Dedifferentiated amniotic fluid mesenchymal stem cell (primary cell): ENCODE measurements around the gene VWA5B2.

Source experiments
- DNase-seq: peaks from one replicate; pipeline ENCODE4 v3.0.0-alpha.2; 2016; ENCODE audit errors: extremely low spot score

VWA5B2 gene

GRCh38 chr3:184229394-184230080 lies at the start of gene VWA5B2:
Gene VWA5B2, plus strand, starts transcription at chr3:184229585. Its CDS starts 944 bp downstream, at chr3:184230529.
- no peak for DNase-seq

DNA sequence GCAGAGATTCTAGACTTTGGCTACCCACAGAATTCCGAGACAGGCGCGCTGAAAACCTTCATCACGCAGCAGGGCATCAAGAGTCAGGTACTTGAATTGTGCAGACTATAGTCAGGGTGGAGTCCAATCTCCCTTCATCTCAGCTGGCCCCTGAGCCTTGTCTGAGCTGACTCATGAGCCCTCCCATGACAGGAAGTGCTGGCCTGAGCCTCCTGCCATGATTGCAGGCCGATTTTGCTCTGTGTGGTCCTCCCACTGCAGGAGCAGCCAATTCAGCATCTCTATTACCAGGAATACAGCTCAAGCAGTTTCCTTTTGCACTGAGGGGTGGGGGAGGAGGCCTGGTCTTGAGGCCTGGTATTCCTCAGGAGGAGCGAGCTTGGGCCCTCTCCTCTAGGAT lies 49.2 kb upstream of the VWA5B2 start:
- no peak for DNase-seq

GRCh38 chr3:184181596-184181995 lies 47.8 kb upstream of the VWA5B2 start:
- no peak for DNase-seq

DNA sequence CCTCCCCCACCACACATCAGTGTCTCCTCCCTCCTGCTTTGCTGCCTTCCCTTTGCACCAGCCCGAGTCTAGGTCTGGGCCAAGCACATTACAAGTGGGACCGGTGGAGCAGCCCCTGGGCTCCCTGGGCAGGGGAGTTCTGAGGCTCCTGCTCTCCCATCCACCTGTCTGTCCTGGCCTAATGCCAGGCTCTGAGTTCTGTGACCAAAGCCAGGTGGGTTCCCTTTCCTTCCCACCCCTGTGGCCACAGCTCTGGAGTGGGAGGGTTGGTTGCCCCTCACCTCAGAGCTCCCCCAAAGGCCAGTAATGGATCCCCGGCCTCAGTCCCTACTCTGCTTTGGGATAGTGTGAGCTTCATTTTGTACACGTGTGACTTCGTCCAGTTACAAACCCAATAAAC lies 45.7 kb upstream of the VWA5B2 start:
- no peak for DNase-seq

DNA sequence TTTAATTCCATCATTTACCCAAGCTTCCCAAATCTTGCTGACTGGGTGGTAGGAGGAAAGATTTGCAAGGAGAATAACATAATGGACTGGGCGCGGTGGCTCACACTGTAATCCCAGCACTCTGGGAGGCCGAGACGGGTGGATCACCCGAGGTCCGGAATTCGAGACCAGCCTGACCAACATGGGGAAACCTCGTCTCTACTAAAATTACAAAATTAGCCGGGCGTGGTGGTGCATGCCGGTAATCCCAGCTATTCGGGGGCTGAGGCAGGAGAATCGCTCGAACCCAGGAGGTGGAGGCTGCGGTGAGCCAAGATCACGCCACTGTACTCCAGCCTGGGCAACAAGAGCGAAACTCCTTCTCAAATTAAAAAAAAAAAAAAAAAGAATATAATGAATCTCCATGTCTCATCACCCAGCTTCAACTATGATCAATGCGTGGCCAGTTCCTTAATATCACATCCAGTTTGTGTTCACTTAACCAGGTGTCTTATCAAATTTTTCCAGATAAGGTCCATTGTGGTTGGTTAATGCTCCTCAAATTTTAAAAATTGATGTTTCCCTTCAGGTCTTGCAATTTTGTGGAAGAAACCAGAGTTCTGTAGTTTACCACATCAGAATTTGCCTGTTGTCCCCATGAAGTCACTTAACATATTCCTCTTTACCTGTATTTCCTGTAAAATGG lies 44.7 kb upstream of the VWA5B2 start:
- DNase-seq = no peak

DNA sequence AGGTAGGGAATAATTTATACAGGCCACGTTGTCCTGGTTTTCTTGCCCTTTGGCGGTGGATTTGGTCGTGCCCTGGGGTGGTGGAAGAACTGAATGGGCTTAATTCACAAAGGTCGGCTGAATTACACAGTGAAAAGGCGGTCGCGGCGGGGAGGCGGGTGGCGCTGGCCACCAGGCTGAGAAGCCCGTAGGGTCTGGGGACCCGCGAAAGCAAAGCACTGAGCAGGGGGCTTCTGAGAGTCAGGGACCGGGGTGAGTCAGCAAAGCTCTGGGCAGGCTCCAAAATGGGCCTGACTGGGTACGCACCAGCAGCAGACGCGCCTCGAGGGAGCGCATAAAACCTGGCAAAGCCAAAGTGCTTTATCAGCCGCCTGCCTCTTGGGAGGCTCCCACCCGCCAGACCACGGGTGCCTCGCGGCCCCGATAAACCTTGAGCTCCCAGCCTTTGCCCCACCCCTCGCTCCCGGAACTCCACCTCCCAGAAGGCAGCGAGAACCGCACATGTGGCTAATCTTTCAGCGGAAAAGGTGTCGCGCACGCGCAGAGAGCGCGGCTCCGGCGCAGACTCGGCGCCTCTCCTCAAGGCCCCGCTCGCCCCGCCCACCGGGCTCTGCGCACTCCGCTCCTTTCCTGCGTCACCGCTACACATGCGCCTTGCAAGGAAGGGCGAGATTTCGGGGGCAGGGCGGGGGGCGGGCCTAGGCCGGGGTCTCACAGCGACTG lies 43.8 kb upstream of the VWA5B2 start:
- DNase-seq = peak; percentile 98

GRCh38 chr3:184186184-184186901 lies 43.0 kb upstream of the VWA5B2 start, which contains the start of gene ABCF3:
Gene ABCF3, plus strand, starts transcription at chr3:184186199. Its CDS starts 9 bp downstream, at chr3:184186208.
- no peak for DNase-seq

DNA sequence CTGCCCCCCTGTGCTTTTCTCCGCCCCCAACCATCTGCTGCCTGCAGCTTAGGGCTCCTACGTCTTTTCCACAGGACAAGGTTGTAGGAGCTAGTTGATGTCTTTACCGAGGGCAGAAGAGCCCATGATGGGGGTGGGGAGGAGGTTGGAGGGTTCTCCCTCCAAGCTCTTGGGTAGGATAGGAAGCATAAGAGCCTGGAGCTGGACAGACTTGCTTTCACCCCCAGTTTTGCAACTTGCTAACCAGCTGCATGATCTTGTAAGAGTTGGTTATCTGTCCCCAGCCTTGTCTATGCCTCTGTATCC lies 42.5 kb upstream of the VWA5B2 start:
- no peak for DNase-seq

- no peak for DNase-seq
Measured at GRCh38 chr3:184188080-184188479, 41.3 kb upstream of the VWA5B2 start.

GRCh38 chr3:184189421-184189820 lies 40.0 kb upstream of the VWA5B2 start:
- DNase-seq = no peak

DNA sequence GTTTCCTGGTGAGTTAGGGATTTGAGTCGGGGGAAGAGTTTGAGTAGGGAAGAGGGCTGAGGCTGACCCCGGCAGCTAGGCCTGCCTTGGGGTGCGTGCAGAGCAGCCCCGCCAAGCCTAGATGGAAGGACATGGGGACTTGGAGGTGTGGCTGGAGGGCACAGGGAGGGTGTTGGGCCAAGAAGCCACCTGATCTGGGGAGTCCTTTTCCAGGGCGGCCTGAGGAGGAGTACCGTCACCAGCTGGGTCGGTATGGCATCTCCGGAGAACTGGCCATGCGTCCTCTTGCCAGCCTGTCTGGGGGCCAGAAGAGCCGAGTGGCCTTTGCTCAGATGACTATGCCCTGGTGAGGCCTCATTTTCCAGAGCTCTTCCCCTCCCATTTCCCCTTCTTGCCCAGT lies 36.5 kb upstream of the VWA5B2 start:
- no peak for DNase-seq

DNA sequence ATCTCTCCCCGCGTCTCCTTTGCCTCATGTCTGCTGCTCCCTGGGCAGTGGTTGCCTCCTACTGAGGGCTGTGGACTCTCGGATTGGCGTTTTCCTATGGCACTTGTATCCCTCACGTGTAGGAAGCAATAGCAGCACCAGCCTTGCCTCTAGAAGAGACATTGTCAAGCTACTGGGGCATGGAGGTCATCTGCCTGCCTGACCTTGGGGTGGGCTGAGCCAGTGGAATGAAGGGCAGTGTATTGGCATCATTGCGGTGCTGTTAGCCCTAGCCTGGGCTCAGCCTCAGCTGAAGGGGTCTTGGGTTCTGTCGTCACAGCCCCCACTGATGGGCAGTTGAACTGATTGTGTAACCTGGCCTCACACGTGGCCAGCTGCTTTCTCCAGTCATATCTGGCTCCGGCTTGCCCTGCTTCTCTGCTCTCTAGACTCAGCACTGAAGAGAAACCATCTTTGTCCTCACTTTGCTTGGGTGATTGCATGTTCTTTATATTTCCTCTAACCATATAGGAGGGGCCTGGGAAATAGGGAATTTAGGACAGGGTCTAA lies 35.3 kb upstream of the VWA5B2 start:
- no peak for DNase-seq

GRCh38 chr3:184196536-184196935 lies 32.8 kb upstream of the VWA5B2 start:
- no peak for DNase-seq

DNA sequence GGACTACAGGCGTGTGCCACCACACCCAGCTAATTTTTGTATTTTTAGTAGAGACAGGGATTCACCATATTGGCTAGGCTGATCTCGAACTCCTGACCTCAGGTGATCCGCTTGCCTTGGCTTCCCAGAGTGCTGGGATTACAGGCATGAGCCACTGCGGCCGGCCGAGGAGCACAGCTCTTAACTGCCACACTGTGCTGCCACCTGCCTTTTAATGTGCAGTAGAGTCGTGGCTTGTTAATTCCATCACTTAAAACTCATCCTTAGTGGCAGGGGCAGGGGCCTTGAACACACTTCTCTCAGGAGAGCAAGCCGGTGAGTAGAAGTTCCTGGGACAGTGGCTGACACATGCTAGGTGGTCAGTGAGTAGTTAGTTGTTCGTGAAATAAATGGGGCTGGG lies 30.9 kb upstream of the VWA5B2 start:
- DNase-seq = no peak

GRCh38 chr3:184200825-184201224 lies 28.6 kb upstream of the VWA5B2 start:
- DNase-seq = no peak

DNA sequence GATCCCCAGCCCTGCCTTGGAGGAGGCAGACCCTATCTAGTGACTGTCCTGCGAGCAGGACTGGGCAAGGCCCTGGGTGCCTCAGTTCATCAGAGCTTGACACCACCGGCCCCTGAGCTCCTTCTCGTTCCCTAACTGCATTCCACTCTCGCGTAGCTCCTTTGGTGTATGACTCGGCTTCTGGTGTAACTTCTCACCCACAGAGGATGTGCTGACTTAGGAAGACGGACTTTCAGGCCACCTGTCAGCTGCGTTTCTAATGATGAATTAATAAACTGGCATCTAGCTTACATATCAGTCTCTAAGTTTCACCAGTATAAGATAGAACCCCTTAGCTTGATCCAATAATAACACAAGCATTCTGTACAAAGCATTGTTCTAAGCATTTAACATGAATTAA lies 25.9 kb upstream of the VWA5B2 start:
- DNase-seq = no peak

- no peak for DNase-seq
Measured at GRCh38 chr3:184209146-184209923, 20.1 kb upstream of the VWA5B2 start.

- DNase-seq = no peak
Measured at GRCh38 chr3:184211297-184211696, 18.1 kb upstream of the VWA5B2 start.

DNA sequence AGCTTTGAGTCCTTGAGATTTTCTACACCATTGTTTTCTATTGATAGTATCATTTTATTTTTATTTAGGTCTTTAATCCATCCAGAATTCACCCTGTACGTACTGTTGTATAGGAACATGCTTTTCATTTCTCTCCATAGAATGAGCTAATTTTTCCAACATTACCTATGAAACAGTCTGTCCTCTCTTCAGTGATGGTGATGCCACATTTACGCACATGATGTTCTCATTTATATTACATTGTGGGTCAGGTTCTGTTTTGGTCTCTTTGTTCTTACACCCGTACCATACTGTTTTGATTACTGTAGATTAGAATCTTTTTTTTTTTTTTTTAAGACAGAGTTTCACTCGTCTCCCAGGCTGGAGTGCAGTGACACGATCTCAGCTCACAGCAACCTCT lies 17.7 kb upstream of the VWA5B2 start:
- DNase-seq = no peak

GRCh38 chr3:184218814-184219213 lies 10.6 kb upstream of the VWA5B2 start:
- no peak for DNase-seq

GRCh38 chr3:184222521-184222920 lies 6.9 kb upstream of the VWA5B2 start:
- no peak for DNase-seq
